HG02884 (cell line): ENCODE results near the gene PAK4.

Experiments
- ATAC-seq: cut with Tn5 transposase; IDR thresholded peaks from one replicate; pipeline ENCODE4 v1.9.1; 2021; ENCODE audit warnings: mild to moderate bottlenecking, moderate library complexity; ENCODE audit not compliant: unreplicated experiment

PAK4 gene

DNA sequence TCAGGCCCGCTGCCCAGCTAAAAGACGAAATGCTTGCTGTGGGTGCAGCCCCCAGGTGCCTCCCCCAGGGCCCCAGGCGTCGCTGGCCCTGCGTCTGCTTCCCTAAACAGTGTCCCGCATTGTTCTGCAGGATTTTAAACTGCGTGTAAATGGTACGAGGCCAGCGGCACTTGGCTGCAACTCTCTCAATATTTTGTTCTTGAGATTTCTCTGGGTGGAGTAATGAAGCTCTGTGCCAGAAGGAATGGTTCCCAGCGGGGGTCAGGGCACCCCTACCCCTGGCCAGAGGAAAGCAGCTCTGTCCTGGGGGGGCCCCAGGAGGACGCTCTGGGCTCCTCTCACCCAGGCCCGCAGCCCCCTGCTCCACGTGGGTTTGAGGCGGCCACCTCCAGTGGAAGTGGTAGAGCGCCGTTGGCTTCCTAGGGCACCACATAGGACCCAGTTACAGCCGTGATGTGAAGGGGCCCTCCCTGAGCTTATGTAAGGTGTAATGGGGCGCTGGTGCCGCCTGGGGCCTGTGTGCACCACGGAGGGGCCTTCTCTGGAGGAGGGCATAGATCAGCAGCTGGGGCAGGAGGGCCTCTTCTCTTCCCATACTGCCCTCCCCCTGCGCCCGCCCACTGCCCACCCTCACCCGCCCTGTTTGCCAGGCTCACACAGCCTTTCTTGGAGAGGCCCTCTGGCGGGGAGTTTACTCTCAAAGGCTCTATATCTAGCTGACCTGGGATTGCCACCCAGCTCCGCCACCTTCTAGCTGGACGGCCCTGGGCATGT, 19.8 kb downstream of the PAK4 start:
- ATAC-seq = no peak

DNA sequence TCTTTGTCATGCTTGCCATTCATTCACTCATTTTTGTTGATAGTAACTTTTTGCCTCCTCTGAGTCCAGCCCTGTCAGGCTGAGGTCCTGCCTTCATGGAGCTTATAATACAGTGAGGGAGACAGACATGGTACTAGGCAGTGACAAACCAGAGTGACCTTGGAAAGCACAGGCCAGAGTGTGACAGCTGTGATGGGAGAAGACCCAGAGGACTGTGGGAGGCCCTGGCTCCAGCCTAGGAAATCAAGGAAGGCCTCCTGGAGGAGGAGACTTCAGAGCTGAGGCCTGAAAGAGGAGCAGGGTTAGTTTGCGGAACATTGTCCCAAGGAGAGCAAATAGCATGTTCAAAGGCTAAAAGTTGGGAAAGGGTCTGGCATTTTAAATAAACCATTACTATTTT, 20.5 kb downstream of the PAK4 start:
- no peak for ATAC-seq

DNA sequence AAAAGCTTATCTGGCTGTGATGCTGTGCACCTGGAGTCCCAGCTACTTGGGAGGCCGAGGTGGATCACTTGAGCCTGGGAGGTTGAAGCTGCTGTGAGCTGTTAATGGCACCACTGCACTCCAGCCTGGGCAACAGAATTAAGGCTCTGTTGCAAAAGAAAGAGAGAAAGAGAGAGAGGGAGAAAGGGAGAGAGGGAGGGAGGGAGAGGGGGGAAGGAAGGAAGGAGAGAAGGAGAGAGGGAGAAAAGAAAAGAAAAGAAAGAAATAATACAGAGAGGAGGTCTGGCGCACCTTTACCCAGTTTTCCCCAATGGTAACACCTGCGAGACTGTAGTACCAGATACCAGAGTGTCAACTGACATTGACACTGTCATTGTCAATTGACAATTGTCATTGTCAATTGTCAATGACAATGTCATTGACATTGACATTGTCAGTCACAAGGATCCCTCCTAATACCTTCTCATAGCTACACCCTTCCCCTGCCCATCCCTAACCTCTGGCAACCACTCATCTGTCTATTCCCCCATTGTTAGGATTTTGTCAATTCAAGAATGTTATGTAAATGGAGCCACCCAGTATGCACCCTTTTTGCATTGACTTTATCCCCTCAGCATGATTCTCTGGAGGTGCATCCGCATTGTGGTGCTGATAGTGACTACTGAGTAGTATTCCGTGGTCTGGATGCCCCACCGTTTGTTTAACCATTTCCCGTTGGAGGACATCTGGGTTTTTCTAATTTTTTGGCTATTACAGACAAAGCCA, 21.3 kb downstream of the PAK4 start:
- ATAC-seq = no peak

DNA sequence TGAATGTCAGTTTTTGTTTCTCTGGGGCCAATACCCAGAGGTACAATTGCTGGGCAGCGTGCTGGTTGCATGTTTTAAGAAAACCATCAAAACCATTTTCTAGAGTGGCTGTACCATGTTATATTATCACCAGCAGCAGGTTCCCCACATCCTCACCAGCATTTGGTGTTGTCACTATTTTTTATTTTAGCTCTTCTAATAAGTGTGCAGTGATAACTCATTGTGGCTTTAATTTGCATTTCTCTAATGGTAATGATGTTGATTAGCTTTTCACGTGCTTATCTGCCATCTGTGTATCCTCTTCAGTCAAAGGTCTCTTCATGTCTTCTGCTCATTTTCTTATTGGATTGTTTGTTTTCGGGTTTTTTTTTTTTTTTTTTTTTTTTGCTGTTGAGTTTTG, 21.9 kb downstream of the PAK4 start:
- no peak for ATAC-seq

DNA sequence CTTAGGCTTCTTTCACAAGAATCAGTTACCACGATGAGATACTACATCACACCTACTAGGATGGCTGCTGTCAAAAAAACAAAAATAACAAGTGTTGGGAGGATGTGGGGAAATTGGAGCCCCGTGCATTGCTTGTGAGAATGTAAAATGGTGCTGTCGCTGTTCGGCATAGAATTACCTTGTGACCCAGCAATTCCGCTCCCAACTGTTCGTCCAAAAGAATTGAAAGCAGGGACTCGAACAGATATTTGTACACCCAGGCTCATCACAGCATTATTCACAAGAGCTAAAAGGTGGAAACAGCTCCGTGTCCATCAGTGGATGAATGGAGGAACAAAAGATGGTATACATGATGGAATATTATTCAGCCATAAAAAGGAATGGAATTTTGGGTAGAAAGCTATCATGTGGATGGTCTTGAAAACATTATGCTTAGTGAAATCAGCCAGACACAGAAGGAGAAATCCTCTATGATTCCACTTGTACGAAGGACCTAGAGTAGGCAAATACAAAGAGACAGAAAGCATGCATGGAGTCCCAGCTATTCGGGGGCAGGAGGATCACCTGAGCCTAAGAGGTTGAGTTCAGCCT, 23.4 kb downstream of the PAK4 start:
- no peak for ATAC-seq

DNA sequence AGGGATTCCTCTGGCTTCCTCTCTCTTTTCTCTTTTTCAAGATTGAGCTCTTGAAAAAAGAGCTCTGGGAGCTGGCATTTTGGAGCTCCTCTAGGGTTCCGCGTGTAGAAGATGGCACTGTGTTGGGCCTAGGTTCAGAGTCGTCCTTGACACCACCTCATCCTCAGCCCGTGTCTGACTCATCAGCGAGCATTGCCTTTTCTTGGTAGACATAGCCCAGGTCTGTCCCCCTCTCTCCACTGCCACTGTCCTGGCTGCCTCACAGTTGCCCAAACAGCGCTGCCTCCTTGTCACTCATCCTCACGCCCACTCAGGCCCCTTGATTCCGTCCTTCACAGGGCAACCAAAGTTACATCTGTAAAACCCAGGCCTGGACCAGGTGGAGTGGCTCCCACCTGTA, 24.6 kb downstream of the PAK4 start:
- ATAC-seq = no peak

DNA sequence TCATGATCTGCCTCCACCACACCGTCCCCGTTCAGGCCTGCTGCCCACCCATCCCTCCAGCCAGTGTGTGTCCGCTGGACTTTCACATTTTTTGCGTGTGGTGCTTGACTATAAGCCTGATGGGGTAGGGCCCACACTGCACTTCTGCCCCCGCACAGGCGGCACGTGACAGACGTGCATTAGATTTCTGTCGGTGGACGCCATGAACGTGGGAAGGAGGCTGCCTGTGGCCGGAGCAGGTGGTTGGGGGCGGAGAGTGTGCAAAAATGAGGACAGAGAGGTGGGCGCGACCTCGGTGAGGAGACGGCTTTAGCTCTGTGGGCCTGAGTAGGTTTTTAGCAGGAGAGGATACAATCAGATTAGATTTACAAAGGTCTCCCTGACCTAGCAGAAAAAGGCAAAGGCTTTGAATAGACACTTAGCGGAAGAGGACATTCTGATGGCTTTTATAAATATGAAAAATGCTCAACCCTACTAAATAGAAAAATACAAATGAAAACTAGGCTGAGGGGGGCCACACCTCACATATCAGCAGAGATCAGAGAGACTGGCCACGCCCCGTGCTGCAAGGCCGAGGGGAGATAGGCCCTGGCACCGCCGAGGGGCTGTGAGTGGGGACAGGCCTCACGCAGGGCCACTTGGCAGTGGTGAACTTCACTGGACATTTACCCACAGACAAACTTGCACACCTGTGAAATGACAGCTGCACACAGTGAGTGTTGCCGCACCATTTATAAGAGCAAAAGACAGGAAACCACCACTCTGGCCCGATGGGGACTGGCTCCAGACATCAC, 25.4 kb downstream of the PAK4 start:
- ATAC-seq = no peak

DNA sequence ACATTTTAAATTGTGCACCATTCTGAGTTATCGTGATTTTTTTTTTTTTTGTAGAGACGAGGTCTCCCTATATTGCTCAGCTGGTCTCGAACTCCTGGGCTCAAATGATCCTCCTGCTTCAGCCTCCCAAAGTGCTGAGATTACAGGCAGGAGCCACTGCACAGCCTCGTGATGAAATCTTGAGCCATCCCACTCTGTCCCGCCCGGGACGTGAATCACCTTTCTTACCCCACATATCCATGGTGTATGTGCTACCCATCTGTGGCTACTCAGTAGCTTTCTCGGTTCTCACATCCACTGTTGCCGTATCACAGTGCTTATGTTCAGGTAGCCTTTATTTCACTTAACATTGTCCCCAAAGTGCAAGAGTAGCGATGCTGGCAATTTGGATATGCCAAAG, 26.5 kb downstream of the PAK4 start:
- no peak for ATAC-seq

DNA sequence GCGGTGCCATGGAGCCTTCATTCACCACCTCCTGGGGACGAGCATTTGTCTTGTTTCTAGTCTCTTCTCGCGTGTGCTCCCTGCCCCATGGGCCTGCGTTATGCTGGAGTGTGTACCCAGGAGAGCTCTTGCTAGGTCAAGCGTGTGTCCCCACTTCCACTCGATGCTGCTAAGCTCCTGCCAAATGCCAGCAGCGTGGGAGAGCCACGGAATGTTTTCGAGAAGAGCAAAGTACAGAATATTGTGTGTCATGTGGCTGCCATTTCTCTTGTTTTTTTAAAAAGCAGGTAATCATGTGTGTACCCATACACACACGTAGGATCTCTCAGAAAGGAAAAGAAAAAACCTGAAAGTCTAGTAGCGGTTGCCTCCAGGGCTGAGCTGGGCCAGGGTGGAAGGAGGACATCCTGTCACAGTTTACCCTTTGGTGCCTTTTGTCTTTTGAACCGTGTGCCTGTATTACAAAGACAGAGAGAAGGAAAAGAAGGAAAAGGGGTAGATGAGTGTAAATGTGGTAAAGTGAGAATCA, 28.6 kb downstream of the PAK4 start:
- ATAC-seq = no peak

DNA sequence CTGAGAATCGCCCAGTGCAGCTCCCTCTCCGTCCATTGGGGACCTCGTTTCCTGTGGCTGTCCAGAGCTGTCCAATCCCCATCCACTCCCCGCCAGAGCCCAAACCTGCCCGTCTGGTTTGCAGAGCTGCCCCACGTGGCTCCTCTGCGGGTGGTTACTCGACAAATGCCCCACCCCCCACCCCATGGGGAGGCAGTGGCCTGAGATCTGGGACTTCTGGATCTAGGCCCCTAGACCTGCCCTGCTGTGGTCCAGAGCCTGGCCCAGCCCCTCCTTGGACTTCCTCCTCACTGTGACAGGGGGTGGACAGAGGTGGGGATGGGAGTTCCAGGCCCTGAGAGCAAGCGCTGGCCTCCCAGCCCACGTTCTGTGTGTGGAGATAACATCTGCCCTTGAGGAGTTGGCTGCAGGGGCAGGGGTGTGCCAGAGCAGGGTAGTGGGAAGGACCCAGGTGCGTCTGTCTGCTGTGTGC, 29.1 kb downstream of the PAK4 start:
- ATAC-seq = no peak

DNA sequence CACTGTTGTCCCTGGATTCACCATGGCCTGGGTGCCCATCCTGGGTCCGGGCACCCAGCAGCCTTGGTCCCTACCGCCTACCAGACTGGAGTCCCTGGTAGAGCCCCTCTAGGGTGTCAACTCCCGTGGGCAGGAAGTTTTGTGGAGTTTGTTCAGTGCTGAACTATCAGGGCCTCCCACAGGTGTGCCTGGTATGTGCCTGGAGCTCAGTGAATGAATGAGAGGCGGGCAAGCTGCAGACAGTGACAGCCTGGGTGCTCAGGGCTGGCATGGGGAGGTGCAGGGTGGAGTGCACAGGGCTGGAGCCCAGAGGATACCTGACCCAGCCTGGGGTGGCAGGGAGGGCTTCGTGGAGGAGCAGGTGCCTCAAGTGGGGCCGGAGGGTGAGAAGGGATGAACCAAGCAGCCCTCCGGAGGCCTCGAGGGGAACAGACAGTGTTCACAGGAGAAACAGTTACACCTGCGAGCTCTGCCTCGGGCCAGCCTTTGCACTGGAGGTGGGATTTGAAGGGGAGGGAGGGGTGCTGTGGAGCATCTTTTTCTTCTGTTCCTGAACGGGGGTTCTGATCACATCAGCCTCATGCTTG, 29.6 kb downstream of the PAK4 start:
- ATAC-seq = no peak

DNA sequence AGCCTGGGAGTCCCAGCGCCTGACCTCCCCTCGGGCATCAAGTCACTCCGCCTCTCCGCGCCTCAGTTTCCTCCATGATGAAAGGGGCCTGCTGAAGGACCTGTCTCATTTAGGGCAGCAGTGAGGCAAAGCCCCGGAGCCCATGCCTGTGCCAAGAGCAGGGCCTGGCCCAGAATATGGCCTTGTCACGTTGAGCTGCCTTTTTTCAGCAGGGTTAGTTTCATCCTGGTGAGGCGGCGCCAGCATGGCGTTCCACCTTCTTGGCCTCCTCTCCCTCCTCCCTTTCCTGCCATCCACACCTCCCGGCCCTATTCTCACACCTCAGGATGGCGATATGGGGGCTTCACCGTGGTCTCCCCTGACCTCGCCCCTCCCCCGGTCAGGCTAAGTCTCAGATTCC, 30.2 kb downstream of the PAK4 start:
- no peak for ATAC-seq

DNA sequence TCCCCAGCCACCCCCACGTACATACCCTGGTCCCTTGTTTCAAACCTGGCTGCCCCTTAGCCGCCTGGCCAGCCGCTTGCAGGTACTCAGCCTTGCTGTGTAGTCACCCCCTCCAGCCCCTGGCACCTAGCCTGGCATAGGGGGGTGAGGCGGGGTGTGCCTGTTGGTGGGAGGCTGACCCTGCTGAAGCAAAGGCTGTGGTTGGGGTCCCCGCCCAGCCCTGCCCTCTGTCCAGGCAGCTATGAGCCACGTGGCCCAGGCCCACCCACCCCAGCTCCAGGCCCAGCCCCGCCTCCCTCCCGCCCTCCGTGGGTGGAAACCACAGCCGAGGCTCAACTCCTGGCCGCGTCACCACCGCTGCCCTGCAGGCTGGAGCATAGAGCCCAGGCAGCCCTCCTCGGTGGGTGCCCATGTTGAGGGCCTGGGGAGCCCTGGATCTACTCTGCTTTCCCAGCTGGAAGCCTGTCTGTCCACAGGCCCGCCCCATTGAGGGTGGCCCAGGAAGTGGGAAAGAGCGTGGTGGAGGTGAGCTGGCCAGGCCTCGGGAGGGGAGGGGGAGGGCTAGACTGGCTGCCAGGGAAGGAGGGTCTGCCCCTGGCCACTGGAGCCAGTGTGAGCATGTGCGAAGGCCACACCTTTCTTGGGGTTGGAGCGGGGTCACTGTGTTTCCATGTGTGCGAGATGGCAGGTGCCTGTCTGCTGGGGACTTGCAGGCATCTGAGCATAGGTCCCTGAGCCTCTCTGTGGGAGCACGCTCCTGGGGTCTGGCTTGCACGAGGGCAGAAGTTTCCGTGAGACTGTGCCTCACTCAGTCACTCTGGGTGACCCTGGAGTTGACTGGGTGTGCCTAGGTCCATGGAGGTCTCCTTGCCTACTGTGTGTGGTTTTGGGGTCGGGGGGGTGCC, 31.0 kb downstream of the PAK4 start:
- ATAC-seq = no peak

DNA sequence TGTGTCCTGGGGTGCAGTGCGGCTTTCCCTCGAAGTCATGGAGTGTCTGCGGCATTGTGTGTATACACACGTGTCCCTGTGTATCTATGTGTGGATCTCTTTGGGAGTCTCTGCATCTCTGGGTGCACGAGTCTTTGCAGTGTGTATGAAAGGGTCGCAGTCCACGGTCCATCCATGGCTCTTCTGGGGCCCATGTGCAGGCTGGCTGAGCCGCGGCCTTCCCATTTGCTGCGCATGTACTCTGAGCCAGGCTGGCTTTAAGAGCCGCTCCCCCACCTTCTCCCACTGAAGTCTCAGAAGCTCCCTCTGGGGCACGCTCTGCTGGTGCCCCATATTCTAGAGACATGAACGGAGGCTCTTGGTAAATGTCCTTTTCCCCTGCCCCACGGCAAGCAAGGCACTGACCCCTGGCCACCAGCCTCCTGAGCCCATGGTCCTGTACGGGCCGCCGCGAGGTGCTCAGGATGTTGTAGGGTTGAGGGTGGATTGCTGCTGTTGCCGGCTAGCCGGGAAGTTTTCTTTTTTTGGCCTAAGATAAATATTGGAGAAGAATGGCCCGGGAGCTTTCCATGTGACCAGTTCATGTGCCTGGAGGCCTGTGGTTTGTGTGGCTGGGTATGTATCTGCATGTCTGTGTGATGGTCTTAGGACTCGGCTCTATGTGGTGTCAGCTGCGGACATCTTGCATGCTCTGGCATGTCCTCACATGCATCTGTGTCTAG, 31.9 kb downstream of the PAK4 start:
- ATAC-seq = no peak

DNA sequence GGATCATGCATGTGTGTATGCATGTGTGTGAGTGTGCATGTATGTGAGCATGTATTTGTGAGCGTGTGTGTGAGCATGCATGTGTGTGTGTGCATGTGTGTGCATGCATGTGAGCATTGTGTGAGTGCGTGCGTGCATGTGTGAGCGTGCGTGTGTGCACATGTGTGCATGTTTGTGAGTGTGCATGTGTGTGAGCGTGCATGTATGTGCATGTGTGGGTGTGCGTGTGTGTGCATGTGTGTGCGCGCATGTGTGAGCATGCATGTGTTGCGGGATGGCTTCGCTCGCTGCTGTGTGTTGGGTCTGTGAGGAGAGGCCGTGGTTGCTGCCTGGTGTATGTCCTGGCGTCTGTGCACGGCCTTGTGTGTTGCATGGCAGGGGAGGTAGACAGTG, 32.4 kb downstream of the PAK4 start:
- ATAC-seq = no peak

DNA sequence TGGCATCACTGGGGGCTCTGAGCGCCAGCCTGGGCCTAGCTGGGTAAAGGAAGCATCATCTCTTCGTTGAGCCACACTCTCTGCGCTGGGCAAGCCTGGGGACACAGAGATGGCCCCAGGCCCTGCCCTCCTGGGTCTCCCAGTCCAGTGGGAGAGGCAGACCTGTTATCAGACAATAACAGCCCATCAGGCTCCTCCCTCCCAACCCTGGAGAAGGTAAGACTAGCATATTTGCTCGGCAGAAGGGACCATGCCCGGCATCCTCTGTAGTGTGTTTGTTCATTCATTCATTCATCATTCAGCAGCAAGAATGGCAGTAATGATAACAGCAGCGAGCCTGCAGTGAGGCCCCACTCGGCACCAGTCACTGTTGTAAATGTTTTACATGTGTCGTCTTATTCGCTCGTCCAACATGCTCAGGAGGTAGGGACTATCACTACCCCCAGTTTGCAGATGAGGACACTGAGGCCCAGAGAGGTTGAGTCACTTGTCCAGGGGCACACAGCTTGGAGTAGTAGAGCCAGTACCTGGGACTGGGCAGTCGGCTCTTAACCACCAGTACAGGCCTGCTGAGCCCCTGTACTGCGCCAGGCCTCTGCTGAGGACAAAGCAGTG, 33.2 kb downstream of the PAK4 start:
- ATAC-seq = no peak

DNA sequence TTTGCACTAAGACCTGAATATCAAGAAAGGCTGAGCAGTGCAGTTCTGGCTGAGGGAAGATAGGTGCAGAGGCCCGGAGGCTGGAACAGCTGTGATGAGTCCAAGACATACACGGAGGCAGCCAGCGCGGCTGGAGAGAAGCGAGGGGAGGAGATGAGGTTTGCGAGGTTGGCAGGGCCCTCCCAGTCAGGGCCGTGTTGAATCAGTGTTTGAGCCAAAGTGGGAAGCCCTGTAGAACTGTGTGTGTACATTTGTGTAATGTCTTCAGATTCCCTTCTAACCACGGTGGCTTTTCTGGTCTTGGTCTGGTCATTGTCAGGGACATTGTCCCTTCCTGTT, 34.9 kb downstream of the PAK4 start:
- ATAC-seq = no peak

DNA sequence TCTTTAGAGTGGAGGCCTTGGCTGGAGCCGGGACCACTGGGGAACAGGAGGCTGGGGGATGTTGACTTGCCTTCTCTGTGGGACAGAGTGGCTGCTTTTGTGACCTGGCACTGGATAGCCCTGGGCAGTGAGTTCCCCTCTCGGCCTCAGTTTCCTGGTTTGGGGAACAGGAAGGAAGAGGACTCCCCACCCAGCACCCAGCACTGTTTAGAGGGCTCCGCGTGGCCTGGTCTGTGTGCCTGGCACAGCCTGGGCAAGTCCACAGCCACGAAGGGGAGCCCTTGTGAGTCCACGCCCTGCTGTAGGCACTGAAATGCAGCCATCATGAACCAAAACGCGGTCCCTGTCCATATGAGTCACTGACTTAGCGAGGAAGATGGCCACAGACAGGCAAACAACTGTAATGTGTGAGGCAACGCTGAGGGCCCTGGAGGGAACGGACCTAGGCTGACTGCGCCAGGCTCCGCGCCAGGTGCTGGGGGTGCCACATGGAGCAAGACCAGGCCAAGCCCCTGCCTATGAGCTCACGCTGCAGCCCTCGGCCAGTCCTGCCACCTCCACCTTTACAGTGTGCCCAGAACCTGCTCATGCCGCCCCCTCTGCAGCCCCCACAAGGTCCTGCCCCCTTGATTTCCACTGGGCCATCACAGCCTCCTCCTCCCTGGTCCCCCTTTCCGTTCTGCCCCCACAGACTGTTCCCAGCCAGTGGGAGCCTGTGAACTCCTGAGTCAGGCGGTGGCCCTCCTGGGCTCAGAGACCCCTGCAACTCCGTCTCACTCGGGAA, 35.5 kb downstream of the PAK4 start:
- ATAC-seq = no peak
